Measurements from ENCODE around the gene CAPN7.

Gene CAPN7

GRCh38 chr3:15255215-15255614 is 49.2 kb downstream of the CAPN7 start:
- no peak for DNase-seq

DNA sequence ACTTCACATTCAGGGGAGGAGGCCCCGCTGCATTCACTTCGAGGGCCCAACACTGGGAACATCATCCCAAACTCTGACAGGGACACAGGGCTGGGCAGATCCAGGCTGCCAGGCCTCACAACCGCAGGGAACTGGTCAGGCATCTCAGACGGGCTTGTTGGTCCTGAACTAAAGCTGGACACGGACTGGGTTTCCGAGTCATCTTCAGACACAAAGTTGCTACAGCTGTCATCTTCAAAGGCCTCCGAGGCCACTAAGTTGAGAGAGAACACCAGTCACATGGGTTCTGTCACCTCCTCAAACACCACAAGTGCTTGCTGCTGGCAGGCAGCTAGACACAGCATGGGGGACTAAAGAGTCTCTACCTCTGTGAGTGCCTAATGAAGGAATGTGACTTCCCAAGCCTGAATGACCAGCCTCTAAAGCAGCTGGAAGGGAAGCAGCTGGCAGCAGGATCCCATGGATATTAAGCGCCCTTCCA is 50.9 kb downstream of the CAPN7 start:
- no peak for DNase-seq

- DNase-seq, result no peak
Measured at GRCh38 chr3:15258720-15259119, 52.7 kb downstream of the CAPN7 start.

DNA sequence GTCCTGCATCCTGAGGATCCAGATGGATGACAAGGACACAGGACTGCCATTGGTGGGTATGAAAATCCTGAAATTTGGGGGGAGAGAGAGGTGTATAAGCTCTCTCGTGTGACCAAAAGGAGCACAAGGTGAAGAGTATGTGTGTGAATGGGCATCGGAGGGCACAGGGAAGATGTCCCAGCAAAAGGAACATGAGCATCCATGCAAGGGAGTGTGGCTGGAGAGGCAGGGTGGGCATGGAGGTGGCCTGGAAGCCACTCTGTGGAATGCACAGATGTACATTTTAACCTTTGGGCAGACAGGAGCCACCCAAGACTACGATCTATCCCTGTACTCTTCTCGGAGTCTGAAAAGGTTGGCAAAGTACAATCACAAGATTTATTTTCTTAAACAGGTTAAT is 54.5 kb downstream of the CAPN7 start:
- DNase-seq, result no peak

- DNase-seq, result no peak
Measured at GRCh38 chr3:15261274-15261673, 55.2 kb downstream of the CAPN7 start.

- DNase-seq, result no peak
Measured at GRCh38 chr3:15262021-15262420, 56.0 kb downstream of the CAPN7 start.

GRCh38 chr3:15263120-15263519 is 57.1 kb downstream of the CAPN7 start:
- no peak for DNase-seq

DNA sequence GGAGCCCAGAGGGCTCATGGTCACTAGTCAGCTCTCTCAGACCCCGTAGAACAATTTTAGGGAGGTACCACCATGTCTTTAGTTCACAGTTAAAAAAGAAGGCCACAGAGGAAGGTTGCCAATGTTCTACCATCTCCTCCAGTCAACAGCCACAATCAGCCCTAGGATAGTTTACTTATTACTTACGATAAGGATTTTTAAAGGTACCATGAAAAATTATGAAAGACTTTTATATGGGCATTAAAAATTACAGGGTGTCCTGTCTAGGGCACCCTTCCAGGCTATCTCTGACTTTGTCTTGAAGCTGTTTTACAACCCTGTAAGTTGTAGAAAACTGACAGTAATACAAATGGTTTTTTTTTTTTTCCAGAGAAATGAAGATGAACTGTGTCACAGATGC is 57.9 kb downstream of the CAPN7 start:
- DNase-seq, result no peak

- DNase-seq, result no peak
Measured at GRCh38 chr3:15264486-15264885, 58.4 kb downstream of the CAPN7 start.

DNA sequence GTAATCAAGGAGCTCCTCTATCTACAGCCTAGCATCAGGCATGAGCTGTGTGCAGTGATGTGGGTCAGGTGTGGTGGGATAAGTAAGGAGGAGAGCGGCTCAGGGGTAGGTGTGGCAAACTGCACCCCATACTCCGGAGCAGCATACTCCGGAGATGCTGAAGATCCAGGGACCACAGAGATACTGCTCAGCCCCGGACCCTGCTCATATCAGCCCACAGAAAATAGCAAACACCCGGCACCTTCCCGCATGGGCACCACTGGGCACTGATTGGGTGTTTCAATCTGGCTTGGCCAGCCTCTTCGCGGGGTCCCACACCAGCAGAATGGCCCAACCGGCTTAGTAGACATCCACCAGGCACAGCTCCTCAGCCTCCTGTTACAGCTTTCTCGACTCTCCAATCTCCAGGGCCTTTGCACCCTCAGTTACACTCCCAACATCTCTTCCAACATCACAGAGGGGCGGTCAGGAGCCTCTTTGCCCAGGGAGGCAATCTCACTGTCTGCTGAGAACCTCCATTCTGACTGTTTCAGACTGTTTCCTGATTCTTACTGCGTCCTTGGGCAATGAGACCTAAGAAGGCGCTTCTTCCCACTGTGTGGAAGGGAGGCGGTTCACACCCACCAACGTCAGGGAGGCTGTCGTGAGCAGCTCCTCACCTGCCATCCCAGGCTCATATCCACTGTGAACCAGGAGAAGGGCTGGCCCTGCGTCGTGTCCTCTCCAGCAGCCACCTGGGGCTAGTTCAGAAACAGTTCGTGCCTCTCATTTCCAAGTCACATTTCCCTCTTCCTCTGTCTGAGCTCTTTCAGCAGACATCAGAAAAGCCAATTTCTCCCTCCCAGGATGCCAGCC is 59.8 kb downstream of the CAPN7 start:
- no peak for DNase-seq

DNA sequence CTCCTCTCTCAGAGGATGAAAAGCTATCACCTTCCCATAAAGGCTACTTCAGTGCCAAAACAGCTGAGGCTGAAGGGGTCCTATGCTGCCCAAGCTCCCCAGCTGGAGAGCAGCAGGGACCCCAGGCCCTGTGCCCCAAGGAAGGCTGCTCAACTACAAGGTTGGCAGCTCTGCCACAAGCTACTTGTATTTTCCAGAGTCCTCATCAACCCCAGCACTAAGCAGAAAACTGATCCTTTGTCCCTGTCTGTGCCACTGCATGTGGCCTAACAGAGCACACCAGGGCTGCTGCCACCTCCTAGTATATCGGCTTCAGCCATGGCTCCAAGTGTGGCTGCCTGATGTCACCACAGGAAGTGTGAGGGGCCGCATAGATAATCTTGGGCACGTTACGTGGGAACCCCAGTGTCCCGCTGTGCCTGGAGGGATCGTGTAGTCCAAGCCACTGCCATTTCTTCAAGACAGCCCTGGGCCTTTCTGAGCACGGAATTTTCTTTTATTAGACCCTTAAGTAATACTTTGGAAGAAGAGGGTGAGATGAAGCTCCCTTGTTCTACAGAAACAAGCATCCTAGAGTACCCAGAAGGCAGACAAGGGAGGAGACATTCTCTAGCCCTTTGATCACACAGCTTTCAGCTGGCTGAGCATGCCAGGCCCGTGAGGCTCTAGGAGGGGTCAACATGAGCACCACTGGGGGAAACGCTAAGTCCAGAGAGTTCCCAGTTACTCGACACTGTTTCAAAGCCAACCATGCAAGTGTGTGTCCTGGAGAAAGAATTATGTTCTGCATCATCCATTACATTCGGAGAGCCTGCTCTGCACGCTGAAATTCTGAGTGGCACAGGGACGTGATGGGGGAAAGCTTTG is 60.7 kb downstream of the CAPN7 start:
- DNase-seq, result no peak

- DNase-seq, result no peak
Measured at GRCh38 chr3:15267502-15267901, 61.5 kb downstream of the CAPN7 start.

DNA sequence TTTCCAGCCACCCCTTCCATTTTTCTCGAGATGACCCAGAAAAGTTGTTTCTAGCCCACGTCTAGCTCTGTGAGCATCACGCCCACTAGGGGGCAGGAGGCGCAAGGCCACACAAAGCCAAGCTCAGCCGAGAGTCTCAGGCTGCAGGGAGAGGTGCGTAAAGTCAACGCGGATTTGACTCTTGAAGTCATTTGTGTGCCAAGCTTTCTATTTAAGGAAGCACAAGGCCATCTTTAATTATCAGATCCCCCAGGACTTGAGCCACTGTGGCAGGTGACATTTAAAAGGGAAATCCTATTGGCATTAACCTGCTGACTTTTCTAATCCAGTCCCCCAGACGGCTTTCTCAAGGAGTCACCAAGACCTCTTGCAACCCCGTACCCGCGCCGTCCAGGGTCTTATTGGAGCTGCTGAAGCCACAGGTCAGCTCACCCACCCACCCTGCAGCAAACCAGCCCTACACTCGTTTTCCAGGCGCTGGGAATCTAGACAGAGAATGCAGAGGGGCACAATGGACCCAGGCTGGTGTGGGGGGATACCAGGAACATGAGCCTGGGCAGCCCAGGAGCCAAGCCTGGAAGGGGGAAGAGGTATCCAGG is 62.1 kb downstream of the CAPN7 start:
- peak; percentile 82 for DNase-seq

GRCh38 chr3:15269091-15269989 is 63.3 kb downstream of the CAPN7 start:
- DNase-seq, result peak; percentile 97

GRCh38 chr3:15271030-15271429 is 65.0 kb downstream of the CAPN7 start:
- DNase-seq, result no peak

GRCh38 chr3:15271785-15272381 is 65.8 kb downstream of the CAPN7 start:
- DNase-seq, result no peak

- no peak for DNase-seq
Measured at GRCh38 chr3:15272426-15273196, 66.6 kb downstream of the CAPN7 start.

DNA sequence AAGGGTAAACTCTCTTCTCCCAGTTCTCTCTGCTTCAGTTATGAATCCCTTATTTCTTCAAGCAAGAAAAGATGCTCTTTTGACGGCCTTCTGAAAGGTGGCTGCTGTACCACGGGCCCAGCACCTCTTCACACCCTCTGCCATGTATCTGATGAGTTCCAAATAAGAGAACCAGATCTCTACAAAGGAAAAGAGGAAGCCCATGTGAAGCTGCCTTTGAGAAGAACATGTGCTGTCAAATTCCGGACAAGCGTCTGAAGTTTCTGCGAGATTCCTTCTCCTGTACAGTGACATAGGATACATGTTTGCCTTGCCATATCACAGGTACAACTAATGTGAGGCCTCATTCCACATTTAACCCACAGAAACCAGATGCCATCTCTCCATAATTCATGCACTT is 67.2 kb downstream of the CAPN7 start:
- no peak for DNase-seq

DNA sequence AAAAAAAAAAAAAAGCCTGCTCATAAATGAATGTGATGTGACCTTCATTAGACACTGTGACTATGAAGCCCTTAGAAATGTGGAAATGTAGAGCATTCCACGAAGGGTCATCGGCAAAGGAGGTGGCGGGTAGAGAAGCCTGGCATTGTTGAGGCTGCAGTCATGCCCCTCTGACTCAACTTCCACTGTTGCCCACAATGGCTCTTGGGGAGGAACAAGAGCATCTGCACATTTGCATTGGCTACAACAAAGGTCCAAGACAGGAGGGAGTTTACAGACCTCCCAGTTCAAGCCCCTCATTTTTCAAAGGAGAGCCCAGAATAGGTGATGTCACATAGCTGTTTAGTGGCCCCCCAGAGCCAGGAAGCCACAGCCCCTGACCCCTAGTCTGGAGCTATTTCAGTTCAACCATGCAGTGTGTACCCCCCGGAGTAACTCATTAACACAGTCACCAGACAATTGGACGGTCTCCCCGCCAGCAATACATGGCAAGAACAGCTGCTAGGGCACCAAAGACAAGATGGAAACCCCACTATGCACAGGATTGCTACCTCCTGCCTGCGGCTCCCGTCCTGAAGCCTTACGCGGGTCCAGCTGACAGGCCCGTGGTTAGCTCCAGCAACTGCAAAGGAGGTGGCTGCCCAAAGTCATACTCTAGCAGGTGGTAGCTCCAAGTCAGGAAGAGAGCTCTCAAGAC is 70.1 kb downstream of the CAPN7 start:
- DNase-seq, result peak; percentile 10

- no peak for DNase-seq
Measured at GRCh38 chr3:15277861-15278500, 71.9 kb downstream of the CAPN7 start.

All from fibroblast of upper back skin (primary cell).